ENCODE results near the gene PRELID2.

The PRELID2 gene

GRCh38 chr5:145834917-145835847 is at the start of gene PRELID2:
TSS of gene PRELID2 (minus strand) at chr5:145835342. CDS start at chr5:145835251, 91 bp downstream.
- no peak for TF ChIP-seq POU6F1 (CRISPR knock-in tag; IDR thresholded peaks at IDR 0.05; ENCODE audit: borderline replicate concordance, low read depth)

GRCh38 chr5:145874765-145875164 is 39.6 kb upstream of the PRELID2 start:
- TF ChIP-seq ZC3H10 (CRISPR knock-in tag; IDR thresholded peaks at IDR 0.05) (no peak), ZNF8 (CRISPR knock-in tag; IDR thresholded peaks at IDR 0.05) (no peak), GLIS3 (CRISPR knock-in tag; IDR thresholded peaks at IDR 0.05) (no peak), ZFP3 (CRISPR knock-in tag; IDR thresholded peaks at IDR 0.05) (no peak), TSHZ2 (CRISPR knock-in tag; IDR thresholded peaks at IDR 0.05) (no peak), ARNTL (CRISPR knock-in tag; IDR thresholded peaks at IDR 0.05; ENCODE audit: borderline replicate concordance, low read depth) (no peak), ZNF70 (CRISPR knock-in tag; IDR thresholded peaks at IDR 0.05) (no peak), TCF4 (CRISPR knock-in tag; IDR thresholded peaks at IDR 0.05; ENCODE audit: borderline replicate concordance) (no peak), ESRRG (CRISPR knock-in tag; IDR thresholded peaks at IDR 0.05) (no peak), ISL1 (CRISPR knock-in tag; IDR thresholded peaks at IDR 0.05) (no peak), TOX (CRISPR knock-in tag; IDR thresholded peaks at IDR 0.05; ENCODE audit: borderline replicate concordance) (no peak), ZFP30 (CRISPR knock-in tag; IDR thresholded peaks at IDR 0.05) (no peak), OSR1 (CRISPR knock-in tag; IDR thresholded peaks at IDR 0.05) (no peak), CSDC2 (CRISPR knock-in tag; IDR thresholded peaks at IDR 0.05) (no peak), PATZ1 (CRISPR knock-in tag; IDR thresholded peaks at IDR 0.05; ENCODE audit: borderline replicate concordance) (no peak), SNAI2 (CRISPR knock-in tag; IDR thresholded peaks at IDR 0.05) (no peak), BACH2 (CRISPR knock-in tag; IDR thresholded peaks at IDR 0.05; ENCODE audit: borderline replicate concordance) (no peak), CREB5 (CRISPR knock-in tag; IDR thresholded peaks at IDR 0.05; ENCODE audit: low read depth) (no peak), POU6F1 (CRISPR knock-in tag; IDR thresholded peaks at IDR 0.05; ENCODE audit: borderline replicate concordance, low read depth) (no peak), RARB (CRISPR knock-in tag; IDR thresholded peaks at IDR 0.05) (no peak)
- no peak for ATAC-seq

More at GRCh38 chr5:145834917-145835847, at the start of gene PRELID2:
- ATAC-seq = peak; percentile 95

GRCh38 chr5:145872914-145873313 is 37.8 kb upstream of the PRELID2 start, which contains the start of gene GRXCR2:
TSS of gene GRXCR2 (minus strand) at chr5:145873014. CDS start at chr5:145872968, 46 bp downstream.
- ATAC-seq = no peak
- no peak for TF ChIP-seq ZNF565 (CRISPR knock-in tag; conservative IDR thresholded peaks at IDR 0.05; ENCODE audit: low read depth)
- no peak for TF ChIP-seq SNAI2 (CRISPR knock-in tag; IDR thresholded peaks at IDR 0.05)
- no peak for TF ChIP-seq PPARA (CRISPR knock-in tag; IDR thresholded peaks at IDR 0.05; ENCODE audit: borderline replicate concordance)
- TF ChIP-seq TOX (CRISPR knock-in tag; IDR thresholded peaks at IDR 0.05; ENCODE audit: borderline replicate concordance) = no peak
- no peak for TF ChIP-seq CSRNP3 (CRISPR knock-in tag; IDR thresholded peaks at IDR 0.05)
- TF ChIP-seq ZFP30 (CRISPR knock-in tag; IDR thresholded peaks at IDR 0.05) = no peak
- no peak for TF ChIP-seq CSDC2 (CRISPR knock-in tag; IDR thresholded peaks at IDR 0.05)
- TF ChIP-seq RARB (CRISPR knock-in tag; IDR thresholded peaks at IDR 0.05) = no peak
- no peak for TF ChIP-seq ISL1 (CRISPR knock-in tag; IDR thresholded peaks at IDR 0.05)
- TF ChIP-seq BACH2 (CRISPR knock-in tag; IDR thresholded peaks at IDR 0.05; ENCODE audit: borderline replicate concordance) = no peak
- TF ChIP-seq TSHZ2 (CRISPR knock-in tag; IDR thresholded peaks at IDR 0.05) = no peak
- TF ChIP-seq ZNF8 (CRISPR knock-in tag; IDR thresholded peaks at IDR 0.05) = no peak
- TF ChIP-seq OSR1 (CRISPR knock-in tag; IDR thresholded peaks at IDR 0.05) = no peak
